Activated naive CD4-positive, alpha-beta T cell treated with Interleukin-2 at 50 U/mL for 16 hours (primary cell): ENCODE data around the gene COL5A1.

Experiments
- DNase-seq: peaks from one replicate; pipeline ENCODE4 v3.0.0-alpha.2; 2020

Gene COL5A1

DNA sequence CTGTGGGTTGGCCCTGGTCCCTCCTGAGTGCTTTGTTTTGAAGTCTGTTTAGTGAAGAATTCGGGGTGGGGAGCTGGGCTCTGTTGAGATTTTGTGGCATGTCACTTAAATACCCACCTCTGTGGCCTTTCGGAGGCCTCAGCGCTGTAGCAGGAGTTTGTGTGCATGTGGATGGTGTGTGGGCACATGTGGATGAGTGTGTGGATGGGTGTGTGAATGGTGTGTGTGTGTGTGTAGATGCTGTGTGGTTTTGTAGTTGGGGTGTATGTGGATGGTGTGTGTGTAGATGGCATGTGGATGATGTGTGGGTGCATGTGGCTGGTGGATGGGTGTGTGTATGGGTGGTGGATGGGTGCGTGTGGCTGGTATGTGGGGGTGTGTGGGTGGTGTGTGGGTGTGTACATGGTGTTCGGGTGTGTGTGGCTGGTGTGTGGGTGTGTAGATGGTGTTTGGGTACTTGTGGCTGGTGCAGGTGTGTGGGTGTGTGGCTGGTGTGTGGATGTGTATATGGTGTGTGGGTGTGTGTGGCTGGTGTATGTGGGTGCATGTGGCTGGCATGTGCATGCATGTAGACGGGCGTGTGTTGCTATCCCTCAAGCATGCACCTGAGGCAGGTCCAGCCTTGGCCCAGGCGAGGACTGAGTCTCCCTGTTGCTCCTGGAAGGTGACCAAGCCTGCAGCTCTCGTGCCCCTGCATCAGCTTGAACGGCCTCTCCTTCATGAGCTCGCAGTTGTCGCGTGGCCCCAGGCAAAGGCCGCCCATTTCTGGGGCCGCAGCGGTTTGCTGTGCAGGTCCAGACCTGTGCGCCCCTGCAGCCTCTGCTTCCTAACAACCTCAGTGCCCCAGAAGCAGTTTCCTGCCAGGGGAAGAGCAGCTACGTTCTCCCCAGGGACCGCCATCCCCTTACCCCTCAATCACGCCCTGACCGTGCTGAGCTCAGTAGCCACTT, 185.0 kb downstream of the COL5A1 start:
- no peak for DNase-seq

DNA sequence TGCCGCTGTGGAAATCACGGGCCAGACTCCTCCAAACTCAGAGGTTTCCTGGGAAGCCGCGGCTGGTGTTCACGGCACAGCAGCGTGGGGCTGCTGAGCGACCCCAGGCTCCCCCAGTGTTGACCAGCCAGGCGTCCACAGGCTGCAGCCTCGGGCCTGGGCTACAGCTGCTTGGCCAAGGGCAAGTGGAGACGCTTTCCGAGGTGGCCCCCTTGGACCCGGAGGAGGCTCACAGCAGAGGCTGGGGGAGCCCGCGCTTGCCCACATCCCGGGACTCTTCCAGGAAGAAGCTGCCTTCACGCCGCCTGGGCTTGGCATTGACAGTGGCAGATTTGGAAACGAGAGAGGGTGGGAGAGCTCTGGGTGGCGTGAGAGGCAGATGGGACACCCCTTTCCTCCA, 186.0 kb downstream of the COL5A1 start:
- no peak for DNase-seq

GRCh38 chr9:134827993-134828392, 186.4 kb downstream of the COL5A1 start:
- DNase-seq, result no peak

DNA sequence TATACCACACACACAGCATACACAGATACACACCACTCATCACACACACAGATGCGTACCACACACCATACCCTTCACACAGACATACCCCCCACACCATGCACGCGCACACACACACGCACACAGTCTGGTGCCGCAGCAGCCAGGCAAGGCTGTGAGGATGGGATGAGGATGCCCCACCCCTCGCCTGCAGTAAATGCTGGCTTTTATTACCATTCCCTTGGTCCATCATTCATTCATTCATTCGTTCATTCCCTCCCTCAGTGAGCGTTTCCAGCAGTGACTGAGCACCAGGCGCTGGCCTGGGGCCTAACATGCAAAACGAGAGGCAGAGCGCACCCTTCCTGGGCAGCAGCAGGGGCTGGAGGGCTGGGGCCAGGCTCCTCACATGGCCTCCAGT, 187.3 kb downstream of the COL5A1 start:
- no peak for DNase-seq

DNA sequence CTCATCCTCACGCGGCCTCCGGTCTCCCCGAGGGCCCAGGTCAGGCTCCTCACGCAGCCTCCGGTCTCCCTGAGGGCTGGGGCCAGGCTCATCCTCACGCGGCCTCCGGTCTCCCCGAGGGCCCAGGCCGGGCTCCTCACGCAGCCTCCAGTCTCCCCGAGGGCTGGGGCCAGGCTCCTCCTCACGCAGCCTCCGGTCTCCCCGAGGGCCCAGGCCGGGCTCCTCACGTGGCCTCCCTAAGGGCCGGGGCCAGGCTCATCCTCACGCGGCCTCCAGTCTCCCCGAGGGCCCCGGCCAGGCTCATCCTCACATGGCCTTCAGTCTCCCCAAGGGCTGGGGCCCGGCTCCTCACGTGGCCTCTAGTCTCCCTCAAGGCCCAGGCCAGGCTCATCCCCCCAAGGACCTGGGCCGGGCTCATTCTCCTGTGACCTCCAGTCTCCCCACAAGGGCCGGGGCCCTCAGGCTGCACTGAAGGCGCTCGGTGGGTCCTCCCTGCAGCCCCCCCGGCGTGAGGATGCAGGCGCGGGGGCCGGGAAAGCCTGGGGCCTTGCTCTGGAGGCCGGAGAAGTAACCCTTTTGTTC, 187.8 kb downstream of the COL5A1 start:
- no peak for DNase-seq

DNA sequence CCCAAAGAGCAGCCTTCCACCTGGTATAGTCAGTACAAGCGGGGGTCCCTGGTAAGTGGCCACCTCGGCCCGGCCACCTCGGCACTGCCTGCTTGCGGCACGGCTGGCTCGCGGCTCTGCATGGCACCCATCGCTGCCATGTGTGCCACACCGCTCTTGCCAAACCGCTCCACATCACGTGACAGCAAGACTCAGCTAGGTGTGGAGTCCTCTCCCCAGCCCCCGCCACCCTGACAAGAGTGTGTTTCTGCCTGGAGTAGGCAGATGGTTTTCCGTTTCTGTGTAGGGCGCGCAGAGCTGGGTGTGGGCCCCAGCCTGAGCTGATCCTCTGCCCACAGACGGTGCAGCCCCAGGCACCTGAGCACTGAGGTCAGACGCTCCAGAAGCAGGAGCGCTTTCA, 188.5 kb downstream of the COL5A1 start:
- no peak for DNase-seq

- no peak for DNase-seq
Observed at GRCh38 chr9:134830926-134831720, 189.5 kb downstream of the COL5A1 start.

- DNase-seq, result no peak
Observed at GRCh38 chr9:134832471-134832870, 190.9 kb downstream of the COL5A1 start.

- no peak for DNase-seq
Observed at GRCh38 chr9:134833294-134833880, 191.8 kb downstream of the COL5A1 start.

GRCh38 chr9:134834217-134834956, 192.8 kb downstream of the COL5A1 start:
- DNase-seq, result no peak

DNA sequence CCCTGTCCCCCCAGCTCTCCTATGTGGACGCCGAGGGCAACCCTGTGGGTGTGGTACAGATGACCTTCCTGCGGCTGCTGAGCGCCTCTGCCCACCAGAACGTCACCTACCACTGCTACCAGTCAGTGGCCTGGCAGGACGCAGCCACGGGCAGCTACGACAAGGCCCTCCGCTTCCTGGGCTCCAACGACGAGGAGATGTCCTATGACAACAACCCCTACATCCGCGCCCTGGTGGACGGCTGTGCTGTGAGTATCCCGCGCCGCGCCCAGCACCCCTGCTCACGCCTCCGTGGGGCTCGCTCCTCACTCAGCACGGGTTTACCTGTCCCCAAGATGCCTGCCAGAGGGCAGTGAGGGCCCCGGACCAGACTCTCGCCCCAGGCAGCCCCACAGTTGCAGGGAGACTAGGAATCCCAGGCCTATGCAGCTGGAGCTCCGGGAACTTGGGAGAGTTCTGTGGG, 193.4 kb downstream of the COL5A1 start:
- no peak for DNase-seq

- DNase-seq, result no peak
Observed at GRCh38 chr9:134835448-134835847, 193.8 kb downstream of the COL5A1 start.

DNA sequence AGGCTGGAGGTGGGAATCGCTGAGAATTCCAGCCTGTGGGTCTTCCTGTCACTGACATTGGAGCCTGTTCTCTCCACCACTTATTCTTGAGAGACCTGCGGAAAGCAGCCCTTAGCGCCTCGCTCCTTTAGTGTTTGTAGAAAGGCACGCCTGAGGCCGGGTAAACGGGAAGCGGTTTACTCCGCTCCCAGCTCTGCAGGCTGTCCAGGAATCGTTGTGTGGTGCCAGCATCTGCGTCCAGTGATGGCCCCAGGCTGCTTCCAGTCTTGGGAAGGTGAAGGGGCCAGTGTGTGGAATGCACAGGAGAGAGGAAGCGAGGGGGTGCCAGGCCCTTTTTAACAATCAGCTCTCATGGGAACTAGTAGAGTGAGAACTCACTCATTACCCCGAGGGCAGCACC, 194.4 kb downstream of the COL5A1 start:
- DNase-seq, result no peak

- DNase-seq, result no peak
Observed at GRCh38 chr9:134836406-134836970, 194.9 kb downstream of the COL5A1 start.

DNA sequence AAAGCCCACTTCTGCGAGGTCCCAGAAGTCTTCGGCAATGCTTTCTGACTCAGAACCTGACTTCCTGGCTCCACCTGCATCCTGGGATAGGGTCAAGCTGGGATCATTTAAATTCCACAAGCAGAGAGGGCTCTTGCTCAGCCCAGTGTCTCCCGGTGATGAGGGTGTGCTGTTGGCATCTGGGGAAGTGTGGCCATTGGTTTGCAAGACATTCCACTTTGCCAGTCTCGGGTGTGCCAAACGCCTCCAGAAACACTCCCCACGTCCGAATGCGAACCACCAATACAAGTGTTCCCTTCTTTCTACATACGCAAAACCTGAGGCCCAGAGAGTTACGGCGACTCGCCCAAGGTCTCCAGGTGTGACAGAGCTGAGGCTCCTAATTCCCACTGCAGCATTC, 195.9 kb downstream of the COL5A1 start:
- DNase-seq, result no peak

- DNase-seq, result no peak
Observed at GRCh38 chr9:134838651-134839454, 197.2 kb downstream of the COL5A1 start.

DNA sequence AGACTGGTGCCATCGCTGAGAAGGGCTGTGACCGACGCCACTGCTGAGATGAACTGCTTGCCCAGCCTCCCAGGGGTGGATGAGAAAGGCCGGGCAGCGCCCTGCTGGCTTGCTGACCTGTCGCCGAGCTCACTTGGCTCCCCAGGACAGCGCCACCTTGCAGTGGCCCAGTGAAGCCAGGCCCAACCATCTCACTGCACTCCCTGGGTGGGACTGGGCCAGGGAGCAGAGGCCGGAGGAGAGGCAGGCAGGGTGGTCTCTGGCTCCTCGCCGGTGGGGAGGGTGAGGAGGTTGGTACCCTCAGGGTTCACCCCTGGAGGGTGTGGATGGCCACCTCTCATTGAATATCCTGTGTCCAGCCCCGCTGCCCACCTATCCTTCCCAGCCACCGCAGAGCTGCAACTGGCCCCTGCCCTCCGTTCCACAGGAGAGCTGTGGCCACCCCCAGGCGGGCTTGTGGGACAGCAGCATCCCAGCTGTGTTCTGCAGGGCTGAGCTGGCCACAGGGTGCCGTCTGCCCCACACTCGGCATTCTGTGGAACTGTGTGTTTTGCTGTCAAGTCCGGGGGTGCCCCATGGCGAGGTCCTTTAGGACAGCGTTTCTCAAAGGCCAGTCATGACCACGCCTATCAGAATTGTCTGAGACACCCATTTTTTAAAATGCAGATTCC, 198.0 kb downstream of the COL5A1 start:
- no peak for DNase-seq

DNA sequence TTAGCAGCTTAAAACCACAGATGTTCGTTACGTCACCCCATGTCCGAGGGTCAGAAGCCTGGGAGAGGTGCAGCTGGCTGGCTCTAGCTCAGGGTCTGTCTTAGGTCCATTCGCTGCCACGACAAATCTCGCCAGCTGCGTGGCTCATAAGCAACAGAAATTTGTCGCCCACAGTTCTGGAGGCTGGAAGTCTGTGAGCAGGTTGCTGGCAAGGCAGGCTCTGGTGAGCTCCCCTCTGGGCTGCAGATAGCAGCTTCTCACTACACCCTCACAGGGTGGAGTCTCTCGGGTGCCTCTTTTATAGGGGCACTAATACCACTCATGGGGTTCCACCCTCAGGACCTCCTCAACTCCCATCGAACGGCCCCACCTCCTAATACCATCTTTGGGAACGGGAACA, 198.9 kb downstream of the COL5A1 start:
- no peak for DNase-seq

DNA sequence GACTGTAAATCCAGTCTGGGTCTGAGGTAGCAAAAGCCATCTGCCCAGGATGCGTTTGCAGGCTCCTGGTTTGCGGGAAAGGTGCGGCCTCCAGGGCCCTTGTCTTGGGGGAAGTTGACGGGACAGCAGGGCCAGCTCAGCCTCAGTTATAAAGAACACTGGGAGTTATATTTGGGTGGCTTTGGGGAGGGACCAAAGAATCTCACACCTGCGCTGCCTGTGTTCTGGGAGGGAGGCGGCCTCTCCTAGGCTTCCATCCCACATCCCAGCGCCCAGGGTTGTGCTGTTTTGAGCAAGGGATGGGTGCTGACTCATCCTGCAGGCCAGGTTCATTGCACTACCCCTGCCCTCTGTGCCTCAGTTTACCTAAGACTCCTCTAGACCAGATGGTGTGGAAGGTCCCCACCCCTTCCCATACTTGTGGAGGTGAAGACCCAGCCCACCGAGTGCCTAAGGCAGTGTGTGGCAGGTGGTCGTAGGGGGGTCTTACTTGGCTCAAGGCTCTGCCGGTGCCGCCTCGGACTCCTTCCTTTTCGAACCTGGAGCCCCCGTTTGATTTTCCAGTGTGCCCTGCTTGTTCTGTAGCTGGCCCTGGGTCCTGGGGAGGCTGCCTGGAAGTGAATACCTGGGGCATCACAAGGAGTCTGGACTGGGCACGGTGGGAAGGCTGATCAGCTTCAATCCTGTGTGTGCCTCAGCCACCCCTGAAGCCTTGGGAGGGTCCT, 199.7 kb downstream of the COL5A1 start:
- DNase-seq, result no peak

- DNase-seq, result no peak
Observed at GRCh38 chr9:134842321-134842720, 200.7 kb downstream of the COL5A1 start.
